ENCODE data around the gene APMAP.

The APMAP gene

GRCh38 chr20:24987244-24987643 is 5.3 kb downstream of the APMAP start:
- H3K4me3 ChIP-seq (ENCODE audit: low read depth, low read length) = no peak overlapping the region
- no peak for DNase-seq (ENCODE audit: low read depth)
- no peak for TF ChIP-seq CTCF (IDR thresholded peaks at IDR 0.05; ENCODE audit: control insufficient read depth, extremely low read depth, insufficient read depth)

- DNase-seq (ENCODE audit: low read depth) = no peak
- H3K4me3 ChIP-seq (ENCODE audit: low read depth, low read length) = no peak overlapping the region
- TF ChIP-seq CTCF (IDR thresholded peaks at IDR 0.05; ENCODE audit: control insufficient read depth, extremely low read depth, insufficient read depth) = no peak
These were observed 6.0 kb downstream of the APMAP start for GRCh38 chr20:24986436-24987015.

- no peak for TF ChIP-seq CTCF (IDR thresholded peaks at IDR 0.05; ENCODE audit: control insufficient read depth, extremely low read depth, insufficient read depth)
- DNase-seq (ENCODE audit: low read depth) = no peak
These were observed 6.7 kb downstream of the APMAP start for GRCh38 chr20:24985802-24986201.

GRCh38 chr20:24984961-24985640 is 7.5 kb downstream of the APMAP start:
- DNase-seq (ENCODE audit: low read depth) = no peak
- H3K4me3 ChIP-seq (ENCODE audit: low read depth, low read length) = no peak overlapping the region
- TF ChIP-seq CTCF (IDR thresholded peaks at IDR 0.05; ENCODE audit: control insufficient read depth, extremely low read depth, insufficient read depth) = no peak

More at GRCh38 chr20:24985802-24986201, 6.7 kb downstream of the APMAP start:
- no peak overlapping the region for H3K4me3 ChIP-seq (ENCODE audit: low read depth, low read length)

GRCh38 chr20:24983896-24984295 is 8.7 kb downstream of the APMAP start:
- DNase-seq (ENCODE audit: low read depth) = no peak
- no peak for TF ChIP-seq CTCF (IDR thresholded peaks at IDR 0.05; ENCODE audit: control insufficient read depth, extremely low read depth, insufficient read depth)
- H3K4me3 ChIP-seq (ENCODE audit: low read depth, low read length) = no peak overlapping the region

GRCh38 chr20:24981790-24982189 is 10.8 kb downstream of the APMAP start:
- no peak for TF ChIP-seq CTCF (IDR thresholded peaks at IDR 0.05; ENCODE audit: control insufficient read depth, extremely low read depth, insufficient read depth)
- H3K4me3 ChIP-seq (ENCODE audit: low read depth, low read length) = no peak overlapping the region
- DNase-seq (ENCODE audit: low read depth) = no peak

GRCh38 chr20:24981282-24981681 is 11.3 kb downstream of the APMAP start:
- H3K4me3 ChIP-seq (ENCODE audit: low read depth, low read length) = no peak overlapping the region
- no peak for TF ChIP-seq CTCF (IDR thresholded peaks at IDR 0.05; ENCODE audit: control insufficient read depth, extremely low read depth, insufficient read depth)
- DNase-seq (ENCODE audit: low read depth) = no peak

All from LNCaP clone FGC (cell line).